Posterior cingulate gyrus (tissue), 11 donors: ENCODE data around the gene USH2A.

Source experiments
- DNase-seq, 10 donors: peaks; one replicate each; pipeline versions ENCODE4 v3.0.0 to v3.0.0-alpha.2; 2020 to 2021; ENCODE audit warnings: mixed read lengths in 3 of 10
- intact Hi-C: fragments of 100-400 bp; cut with DNase I; formaldehyde crosslinking; loops from one replicate; pipeline ENCODE4 v1.15.1; 2023

The USH2A gene

GRCh38 chr1:216303690-216304089 is 119.6 kb downstream of the USH2A start:
- DNase-seq: no peak
- intact Hi-C loops: no loop called here

- intact Hi-C loops: no loop called here
- no peak for DNase-seq
Observed at GRCh38 chr1:216293683-216294082, 129.6 kb downstream of the USH2A start.

- DNase-seq: no peak
- intact Hi-C loops: no loop called here
Observed at GRCh38 chr1:216290074-216290473, 133.2 kb downstream of the USH2A start.

- intact Hi-C loops: no loop called here
Observed at GRCh38 chr1:216285052-216285451, 138.2 kb downstream of the USH2A start.

GRCh38 chr1:216281757-216282156 is 141.5 kb downstream of the USH2A start:
- no peak for DNase-seq
- intact Hi-C loops: no loop called here

More at GRCh38 chr1:216285052-216285451, 138.2 kb downstream of the USH2A start:
- DNase-seq: no peak

GRCh38 chr1:216270086-216270773 is 153.0 kb downstream of the USH2A start:
- DNase-seq: no peak

GRCh38 chr1:216261631-216262030 is 161.6 kb downstream of the USH2A start:
- intact Hi-C loops: no loop called here
- DNase-seq: no peak

More at GRCh38 chr1:216270086-216270773, 153.0 kb downstream of the USH2A start:
- intact Hi-C loops: no loop called here

- no peak for DNase-seq
- intact Hi-C loops: no loop called here
Observed at GRCh38 chr1:216258856-216259255, 164.4 kb downstream of the USH2A start.

GRCh38 chr1:216258386-216258785 is 164.9 kb downstream of the USH2A start:
- DNase-seq: no peak
- intact Hi-C loops: no loop called here

GRCh38 chr1:216250861-216251260 is 172.4 kb downstream of the USH2A start:
- intact Hi-C loops: no loop called here
- DNase-seq: no peak

- intact Hi-C loops: no loop called here
- DNase-seq: no peak
Observed at GRCh38 chr1:216248628-216249027, 174.6 kb downstream of the USH2A start.

GRCh38 chr1:216247937-216248336 is 175.3 kb downstream of the USH2A start:
- no peak for DNase-seq
- intact Hi-C loops: no loop called here

- no peak for DNase-seq
- intact Hi-C loops: no loop called here
Observed at GRCh38 chr1:216246577-216247203, 176.6 kb downstream of the USH2A start.

- intact Hi-C loops: no loop called here
- DNase-seq: no peak
Observed at GRCh38 chr1:216238844-216239243, 184.4 kb downstream of the USH2A start.

GRCh38 chr1:216237927-216238542 is 185.2 kb downstream of the USH2A start:
- no peak for DNase-seq
- intact Hi-C loops: no loop called here

GRCh38 chr1:216224233-216224632 is 199.0 kb downstream of the USH2A start:
- intact Hi-C loops: no loop called here
- no peak for DNase-seq

GRCh38 chr1:216223486-216223885 is 199.8 kb downstream of the USH2A start:
- intact Hi-C loops: no loop called here
- no peak for DNase-seq

- intact Hi-C loops: no loop called here
Observed at GRCh38 chr1:216222288-216222687, 201.0 kb downstream of the USH2A start.

GRCh38 chr1:216221260-216221700 is 202.0 kb downstream of the USH2A start:
- DNase-seq: peak in 5 of 10 donors; percentile 33 to 68 (median 39)
- intact Hi-C loops: no loop called here

More at GRCh38 chr1:216222288-216222687, 201.0 kb downstream of the USH2A start:
- no peak for DNase-seq

- intact Hi-C loops: no loop called here
- no peak for DNase-seq
Observed at GRCh38 chr1:216216305-216216704, 206.9 kb downstream of the USH2A start.

GRCh38 chr1:216215169-216215568 is 208.1 kb downstream of the USH2A start:
- DNase-seq: no peak
- intact Hi-C loops: no loop called here

- no peak for DNase-seq
- intact Hi-C loops: no loop called here
Observed at GRCh38 chr1:216212826-216213225, 210.4 kb downstream of the USH2A start.
